Sigmoid colon (tissue), 4 donors: Measurements from ENCODE around the gene ARF1.

Experiments
- CTCF ChIP-seq, 4 experiments: fragments of 450-650 bp in 3 of 4; fragments of 200-600 bp in 1 of 4; IDR thresholded peaks; one replicate each; pipeline ENCODE4 v1.5.1; 2016 to 2019; ENCODE audit warnings: antibody characterized with exemption in 4 of 4, mild to moderate bottlenecking in 3 of 4, moderate library complexity in 2 of 4
- EP300 ChIP-seq, 4 donors: sonication (generic); formaldehyde crosslinking; IDR thresholded peaks; one replicate each; pipeline ENCODE4 v1.6.1; 2017; ENCODE audit warnings: antibody characterized with exemption in 4 of 4
- POLR2A ChIP-seq, 2 donors: fragments of 450-650 bp; IDR thresholded peaks; one replicate each; pipeline ENCODE4 v1.6.1; 2016; ENCODE audit warnings: antibody characterized with exemption in 2 of 2, mild to moderate bottlenecking in 2 of 2, moderate library complexity in 2 of 2
- POLR2AphosphoS5 ChIP-seq, 4 donors: sonication (generic); formaldehyde crosslinking; IDR thresholded peaks; one replicate each; pipeline ENCODE4 v1.6.1; 2017; ENCODE audit warnings: antibody characterized with exemption in 4 of 4

DNA sequence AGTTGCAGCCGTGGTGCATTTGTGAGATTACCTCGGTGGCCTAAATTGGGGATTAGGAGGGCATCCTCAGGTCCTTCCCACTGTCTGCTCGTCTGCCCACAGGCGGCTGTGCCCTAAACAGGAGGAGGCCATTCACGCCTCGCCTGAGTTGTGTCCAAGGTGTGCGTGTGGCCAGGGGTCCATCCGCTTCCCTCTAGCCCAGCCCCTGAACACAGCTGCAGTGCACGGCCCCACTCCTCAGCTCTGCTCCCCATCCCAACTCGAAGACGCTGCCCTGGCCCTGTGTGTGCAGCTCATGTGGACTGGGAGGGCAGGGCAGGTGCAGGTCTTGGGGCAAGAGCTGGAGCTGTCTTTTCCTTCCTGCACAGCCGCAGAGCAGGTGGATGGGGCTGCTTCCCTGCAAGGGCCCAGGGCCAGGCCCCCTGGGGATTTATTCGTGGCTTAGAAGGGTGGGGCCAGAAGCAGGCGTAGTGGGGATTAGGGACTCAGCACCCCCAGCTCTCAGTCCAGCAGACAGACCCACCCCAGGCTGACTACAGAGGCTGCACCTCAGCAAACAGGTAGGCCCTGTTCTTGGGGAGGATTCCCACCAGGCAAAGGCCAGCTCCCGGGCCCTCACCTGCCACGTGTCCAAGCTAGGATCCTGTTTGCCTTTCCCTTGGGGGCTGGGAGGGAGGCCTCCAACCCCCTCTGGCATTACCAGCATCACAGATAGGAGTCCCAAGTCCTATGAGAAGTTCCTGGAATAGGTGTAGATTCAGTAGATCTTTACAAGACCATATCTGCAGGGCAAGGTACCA lies 61.9 kb downstream of the ARF1 start:
- no peak for TF ChIP-seq POLR2A (IDR thresholded peaks at IDR 0.05)
- no peak for TF ChIP-seq EP300 (IDR thresholded peaks at IDR 0.05)
- no peak for TF ChIP-seq CTCF (IDR thresholded peaks at IDR 0.05)
- no peak for TF ChIP-seq POLR2AphosphoS5 (IDR thresholded peaks at IDR 0.05)
